ENCODE measurements around the gene THPO.

DNA sequence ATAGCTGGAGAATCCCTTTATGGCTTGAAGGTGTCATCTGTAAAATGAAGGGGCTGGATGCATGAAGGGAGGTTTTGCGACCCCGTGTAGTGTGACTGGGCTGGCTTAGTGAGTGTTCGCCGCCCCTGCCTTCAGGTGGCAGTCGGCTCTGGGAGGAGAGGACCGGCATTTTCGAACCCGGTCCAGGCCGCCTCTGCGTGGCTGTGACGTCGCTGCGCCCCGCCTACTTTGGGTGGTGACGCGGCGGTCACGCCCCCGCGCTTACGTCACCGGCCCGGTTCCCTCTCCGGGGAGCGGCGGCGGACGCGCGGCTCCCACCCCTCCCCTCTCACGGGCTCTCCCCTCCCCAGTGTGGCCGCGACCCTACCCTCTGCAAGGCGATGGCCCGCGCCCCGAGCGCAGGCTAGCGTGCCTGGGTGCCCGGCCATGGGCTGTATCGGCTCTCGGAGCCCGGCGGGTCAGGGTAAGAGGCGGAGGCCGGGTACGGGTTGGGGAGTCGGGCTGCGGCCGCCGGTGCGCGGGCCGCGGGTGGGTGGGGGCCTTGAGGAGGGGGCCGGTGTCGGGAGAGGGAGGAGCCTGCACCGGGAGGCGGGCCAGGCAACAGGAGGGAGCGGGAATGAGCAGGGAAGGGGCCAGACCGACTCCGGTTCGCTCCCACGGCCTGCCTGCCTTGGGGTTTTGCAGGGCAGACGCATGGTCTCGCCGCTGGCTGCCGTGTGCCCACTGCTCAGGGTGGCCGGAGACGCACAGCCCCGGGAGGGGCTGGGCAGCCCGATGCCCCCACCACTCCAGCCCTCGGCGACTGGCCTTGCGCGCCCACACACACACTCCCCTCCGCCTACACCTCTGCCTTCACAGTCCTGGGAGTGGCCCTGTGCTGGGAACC lies 42.1 kb downstream of the THPO start:
- TF ChIP-seq POLR2A (IDR thresholded peaks at IDR 0.05; ENCODE audit: low read depth, low read length) (peak; percentile 82), POLR2AphosphoS5 (IDR thresholded peaks at IDR 0.05; ENCODE audit: low read depth, low read length) (peak; percentile 98), TAF1 (IDR thresholded peaks at IDR 0.05; ENCODE audit: borderline replicate concordance, low read depth, low read length) (no peak)
